ENCODE results near the gene GPR135.

Gene GPR135

DNA sequence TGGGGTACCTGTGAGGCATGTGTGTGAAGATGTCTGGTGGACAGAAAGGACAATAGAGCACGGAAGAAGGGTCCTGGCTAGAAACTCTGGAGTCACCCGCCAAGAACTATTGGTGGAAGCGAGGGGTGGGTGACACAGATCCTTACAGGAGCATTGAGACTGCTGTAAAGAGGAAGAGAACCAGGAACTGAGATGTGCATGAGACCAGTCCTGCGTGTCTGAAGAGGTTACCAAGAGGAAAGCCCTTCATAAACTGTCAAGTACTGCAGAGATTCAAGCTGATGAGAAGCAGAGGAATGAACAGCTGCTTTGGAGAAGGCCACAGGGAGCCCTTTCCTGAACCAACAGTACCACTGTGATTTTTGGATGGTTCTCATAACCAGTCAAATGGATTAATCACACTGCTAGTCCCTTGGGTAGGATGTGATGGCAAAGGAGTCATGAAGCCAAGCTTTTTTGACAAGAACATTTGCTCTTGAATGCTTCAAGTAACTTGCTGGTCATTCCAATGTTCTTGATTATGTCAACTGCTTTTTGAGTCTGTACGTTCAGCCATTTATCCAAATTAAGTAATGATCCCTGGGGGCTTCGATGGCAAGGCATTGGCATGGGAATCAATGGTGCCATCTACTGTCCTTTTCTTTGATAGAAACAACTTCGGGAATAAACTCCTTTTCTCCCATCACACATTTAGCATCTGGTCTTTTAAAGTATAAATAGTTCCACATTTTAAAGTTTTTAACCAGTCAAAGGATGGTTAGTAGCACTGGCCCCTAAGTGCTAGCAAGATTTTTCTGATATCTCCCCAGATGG lies 42.9 kb downstream of the GPR135 start:
- TF ChIP-seq FOXP2 (optimal IDR thresholded peaks at IDR 0.05; ENCODE audit: borderline replicate concordance, extremely low read depth, extremely low read length, insufficient read depth) = no peak
- no peak for TF ChIP-seq POLR2AphosphoS5 (IDR thresholded peaks at IDR 0.05; ENCODE audit: low read depth, low read length)
- TF ChIP-seq, protein P1, sequence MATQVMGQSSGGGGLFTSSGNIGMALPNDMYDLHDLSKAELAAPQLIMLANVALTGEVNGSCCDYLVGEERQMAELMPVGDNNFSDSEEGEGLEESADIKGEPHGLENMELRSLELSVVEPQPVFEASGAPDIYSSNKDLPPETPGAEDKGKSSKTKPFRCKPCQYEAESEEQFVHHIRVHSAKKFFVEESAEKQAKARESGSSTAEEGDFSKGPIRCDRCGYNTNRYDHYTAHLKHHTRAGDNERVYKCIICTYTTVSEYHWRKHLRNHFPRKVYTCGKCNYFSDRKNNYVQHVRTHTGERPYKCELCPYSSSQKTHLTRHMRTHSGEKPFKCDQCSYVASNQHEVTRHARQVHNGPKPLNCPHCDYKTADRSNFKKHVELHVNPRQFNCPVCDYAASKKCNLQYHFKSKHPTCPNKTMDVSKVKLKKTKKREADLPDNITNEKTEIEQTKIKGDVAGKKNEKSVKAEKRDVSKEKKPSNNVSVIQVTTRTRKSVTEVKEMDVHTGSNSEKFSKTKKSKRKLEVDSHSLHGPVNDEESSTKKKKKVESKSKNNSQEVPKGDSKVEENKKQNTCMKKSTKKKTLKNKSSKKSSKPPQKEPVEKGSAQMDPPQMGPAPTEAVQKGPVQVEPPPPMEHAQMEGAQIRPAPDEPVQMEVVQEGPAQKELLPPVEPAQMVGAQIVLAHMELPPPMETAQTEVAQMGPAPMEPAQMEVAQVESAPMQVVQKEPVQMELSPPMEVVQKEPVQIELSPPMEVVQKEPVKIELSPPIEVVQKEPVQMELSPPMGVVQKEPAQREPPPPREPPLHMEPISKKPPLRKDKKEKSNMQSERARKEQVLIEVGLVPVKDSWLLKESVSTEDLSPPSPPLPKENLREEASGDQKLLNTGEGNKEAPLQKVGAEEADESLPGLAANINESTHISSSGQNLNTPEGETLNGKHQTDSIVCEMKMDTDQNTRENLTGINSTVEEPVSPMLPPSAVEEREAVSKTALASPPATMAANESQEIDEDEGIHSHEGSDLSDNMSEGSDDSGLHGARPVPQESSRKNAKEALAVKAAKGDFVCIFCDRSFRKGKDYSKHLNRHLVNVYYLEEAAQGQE (IDR thresholded peaks at IDR 0.05; ENCODE audit: insufficient read depth in 1 of 2, low read depth in 2 of 2, low read length in 2 of 2) = no peak
- no peak for TF ChIP-seq TAF1 (IDR thresholded peaks at IDR 0.05; ENCODE audit: borderline replicate concordance, insufficient read depth, low read length)
- TF ChIP-seq SIN3A (IDR thresholded peaks at IDR 0.05; ENCODE audit: borderline replicate concordance, insufficient read depth, low read length) = no peak

DNA sequence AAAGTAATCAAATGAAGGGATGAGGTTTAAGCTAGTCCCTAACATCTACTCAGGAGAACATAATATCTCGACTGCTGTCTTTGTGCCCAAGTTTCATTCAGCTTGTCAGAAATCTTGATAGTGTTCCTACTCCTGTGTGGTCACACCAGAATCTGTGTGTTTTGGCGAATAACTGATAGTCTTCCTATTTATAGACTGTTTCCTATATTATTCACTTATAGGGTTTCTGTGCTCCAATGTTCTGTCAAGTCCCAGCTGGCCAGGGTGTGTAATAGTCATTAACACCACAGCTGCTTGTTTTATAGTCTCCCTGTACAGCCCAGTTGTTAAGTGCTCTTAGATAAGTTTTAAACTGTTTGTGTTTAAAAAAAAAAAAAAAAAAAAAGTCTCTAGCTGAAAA lies 45.9 kb downstream of the GPR135 start:
- TF ChIP-seq SIN3A (IDR thresholded peaks at IDR 0.05; ENCODE audit: borderline replicate concordance, insufficient read depth, low read length) (no peak), TAF1 (IDR thresholded peaks at IDR 0.05; ENCODE audit: borderline replicate concordance, insufficient read depth, low read length) (no peak), POLR2AphosphoS5 (IDR thresholded peaks at IDR 0.05; ENCODE audit: low read depth, low read length) (no peak)
- TF ChIP-seq, protein P1 (IDR thresholded peaks at IDR 0.05; ENCODE audit: insufficient read depth in 1 of 2, low read depth in 2 of 2, low read length in 2 of 2) = no peak

DNA sequence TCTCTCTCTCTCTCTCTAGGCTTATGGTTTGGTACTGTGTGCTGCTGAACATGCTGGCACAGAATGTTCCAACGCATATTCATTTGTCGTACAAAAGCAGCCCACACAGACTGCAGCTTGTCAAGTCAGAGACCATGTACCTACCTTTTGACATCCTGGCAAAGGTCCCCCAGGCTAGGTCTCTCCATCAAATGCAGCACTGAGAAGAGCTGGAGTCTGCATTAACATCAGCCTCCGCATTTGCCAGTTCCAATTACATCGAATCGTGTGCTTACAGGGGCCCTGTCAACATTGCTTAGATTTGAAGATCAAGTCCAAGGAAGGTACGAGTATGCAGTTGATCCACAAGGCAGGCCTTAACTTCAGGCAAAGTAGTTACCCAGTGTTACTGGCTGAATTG lies 47.9 kb downstream of the GPR135 start:
- TF ChIP-seq TAF1 (IDR thresholded peaks at IDR 0.05; ENCODE audit: borderline replicate concordance, insufficient read depth, low read length) (no peak), POLR2AphosphoS5 (IDR thresholded peaks at IDR 0.05; ENCODE audit: low read depth, low read length) (no peak), SIN3A (IDR thresholded peaks at IDR 0.05; ENCODE audit: borderline replicate concordance, insufficient read depth, low read length) (no peak), FOXP2 (optimal IDR thresholded peaks at IDR 0.05; ENCODE audit: borderline replicate concordance, extremely low read depth, extremely low read length, insufficient read depth) (no peak)
- TF ChIP-seq, protein P1 (IDR thresholded peaks at IDR 0.05; ENCODE audit: insufficient read depth in 1 of 2, low read depth in 2 of 2, low read length in 2 of 2) = no peak

DNA sequence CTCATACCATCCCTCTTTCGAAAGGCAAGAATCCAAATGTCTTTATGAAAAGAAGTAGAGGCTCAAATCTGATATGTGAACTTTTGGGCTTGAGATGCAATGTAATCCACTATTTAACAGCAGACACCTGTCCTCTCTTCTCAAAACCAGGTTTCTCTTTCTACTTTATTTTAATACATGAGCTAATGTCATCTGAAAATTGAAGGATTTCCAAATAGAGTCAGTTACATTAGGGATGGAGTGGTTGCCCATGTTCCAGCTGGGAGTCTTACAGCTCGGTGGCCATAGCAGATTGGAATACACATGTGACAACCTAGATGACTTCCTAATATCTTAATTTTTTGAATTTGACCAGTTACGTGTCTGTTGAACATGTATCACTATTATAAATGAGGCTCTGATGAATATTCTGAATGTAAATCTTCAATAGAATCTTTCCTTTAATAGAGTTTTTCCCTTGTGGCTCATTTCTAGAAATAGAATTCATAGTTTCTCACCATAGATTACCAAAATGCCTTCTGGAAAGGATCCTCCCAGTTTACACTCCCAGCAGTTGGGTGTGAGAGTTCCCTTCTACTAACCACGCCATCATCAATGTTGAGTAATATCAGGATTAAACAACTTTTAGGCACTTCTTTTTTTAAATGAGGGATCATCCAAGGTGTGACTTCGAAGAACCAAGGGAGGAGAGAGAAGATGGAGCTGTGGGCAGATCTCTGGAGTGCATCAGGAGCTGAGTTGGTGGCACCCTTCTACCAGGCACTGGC lies 49.2 kb downstream of the GPR135 start:
- TF ChIP-seq TAF1 (IDR thresholded peaks at IDR 0.05; ENCODE audit: borderline replicate concordance, insufficient read depth, low read length) (no peak), FOXP2 (optimal IDR thresholded peaks at IDR 0.05; ENCODE audit: borderline replicate concordance, extremely low read depth, extremely low read length, insufficient read depth) (no peak), POLR2AphosphoS5 (IDR thresholded peaks at IDR 0.05; ENCODE audit: low read depth, low read length) (no peak), SIN3A (IDR thresholded peaks at IDR 0.05; ENCODE audit: borderline replicate concordance, insufficient read depth, low read length) (no peak)
- TF ChIP-seq, protein P1 (IDR thresholded peaks at IDR 0.05; ENCODE audit: insufficient read depth in 1 of 2, low read depth in 2 of 2, low read length in 2 of 2) = no peak

All from PFSK-1 (cell line).